Dendritic cell treated with granulocyte-macrophage colony-stimulating factor and Interleukin-4, amounts not matched to agents 40 ng/mL and 50 ng/mL, for 4 days (primary cell): Measurements from ENCODE around the gene EFCAB8.
"Not testable (repeated sequence)": the region's sequence is repeated elsewhere in the genome, so short reads cannot be mapped to it uniquely, and the experiment has no call there.

Experiments used
- H3K27ac Mint-ChIP-seq: one replicate; pipeline ENCODE4 v1.8.0; 2022; ENCODE audit warnings: mild to moderate bottlenecking, mixed read lengths
- H3K27me3 Mint-ChIP-seq: one replicate; pipeline ENCODE4 v1.8.0; 2022; ENCODE audit warnings: mild to moderate bottlenecking, mixed read lengths
- H3K36me3 Mint-ChIP-seq: one replicate; pipeline ENCODE4 v1.8.0; 2022; ENCODE audit warnings: low read depth, mixed read lengths
- H3K4me1 Mint-ChIP-seq: one replicate; pipeline ENCODE4 v1.8.0; 2022; ENCODE audit warnings: low read depth, mixed read lengths
- H3K4me3 Mint-ChIP-seq: one replicate; pipeline ENCODE4 v1.8.0; 2022; ENCODE audit warnings: mild to moderate bottlenecking, moderate library complexity, mixed read lengths
- H3K9me3 Mint-ChIP-seq: one replicate; pipeline ENCODE4 v1.8.0; 2022; ENCODE audit warnings: mixed read lengths
- intact Hi-C: fragments of 100-400 bp; cut with micrococcal nuclease; formaldehyde crosslinking; loops from one replicate; pipeline ENCODE4 v1.15.0; 2022

Gene EFCAB8

DNA sequence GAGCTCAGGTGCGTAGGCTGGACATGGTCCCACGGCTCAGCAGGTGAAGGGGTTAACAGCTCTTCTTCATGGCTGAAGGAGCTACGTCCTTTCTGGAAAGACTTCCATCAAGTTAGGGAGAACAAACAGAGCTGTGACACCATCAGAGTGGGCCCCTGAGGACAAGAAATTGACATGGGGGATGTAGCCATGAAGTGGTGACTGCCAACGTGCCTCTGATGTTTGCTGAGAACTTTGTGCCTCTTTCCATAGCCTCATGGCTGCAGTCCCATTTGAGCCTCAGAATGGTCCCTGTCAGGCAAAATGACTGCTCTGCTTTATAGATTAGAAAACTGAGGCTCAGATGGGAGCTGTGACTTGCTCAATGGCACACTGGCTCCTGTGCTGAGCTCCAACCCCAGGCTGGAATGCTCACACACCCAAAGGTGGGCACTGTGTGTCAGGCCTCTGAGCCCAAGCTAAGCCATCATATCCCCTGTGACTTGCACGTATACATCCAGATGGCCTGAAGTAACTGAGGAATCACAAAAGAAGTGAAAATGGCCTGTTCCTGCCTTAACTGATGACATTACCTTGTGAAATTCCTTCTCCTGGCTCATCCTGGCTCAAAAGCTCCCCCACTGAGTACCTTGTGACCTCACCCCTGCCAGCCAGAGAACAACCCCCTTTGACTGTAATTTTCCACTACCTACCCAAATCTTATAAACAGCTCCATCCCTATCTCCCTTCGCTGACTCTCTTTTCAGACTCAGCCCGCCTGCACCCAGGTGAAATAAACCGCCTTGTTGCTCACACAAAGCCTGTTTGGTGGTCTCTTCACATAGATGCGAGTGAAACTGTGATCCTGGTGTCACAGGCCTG lies 115.7 kb downstream of the EFCAB8 start:
- H3K27ac Mint-ChIP-seq, intact Hi-C loops, H3K4me1 Mint-ChIP-seq, H3K36me3 Mint-ChIP-seq, H3K27me3 Mint-ChIP-seq, H3K9me3 Mint-ChIP-seq, H3K4me3 Mint-ChIP-seq: not testable (repeated sequence)

DNA sequence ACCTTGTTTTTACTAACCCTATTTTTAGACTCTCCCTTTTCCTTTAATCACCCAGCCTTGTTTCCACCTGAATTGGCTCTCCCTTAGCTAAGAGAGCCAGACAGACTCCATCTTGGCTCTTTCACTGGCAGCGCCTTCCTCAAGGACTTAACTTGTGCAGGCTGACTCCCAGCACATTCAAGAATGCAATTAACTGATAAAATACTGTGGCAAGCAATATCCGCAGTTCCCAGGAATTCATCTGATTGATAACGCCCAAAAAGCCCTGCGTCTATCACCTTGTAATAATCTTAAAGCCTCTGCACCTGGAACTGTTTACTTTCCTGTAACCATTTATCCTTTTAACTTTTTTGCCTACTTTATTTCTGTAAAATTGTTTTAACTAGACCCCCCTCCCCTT lies 116.4 kb downstream of the EFCAB8 start:
- H3K27me3 Mint-ChIP-seq, H3K9me3 Mint-ChIP-seq, H3K4me3 Mint-ChIP-seq, H3K27ac Mint-ChIP-seq, H3K36me3 Mint-ChIP-seq, intact Hi-C loops, H3K4me1 Mint-ChIP-seq: not testable (repeated sequence)

DNA sequence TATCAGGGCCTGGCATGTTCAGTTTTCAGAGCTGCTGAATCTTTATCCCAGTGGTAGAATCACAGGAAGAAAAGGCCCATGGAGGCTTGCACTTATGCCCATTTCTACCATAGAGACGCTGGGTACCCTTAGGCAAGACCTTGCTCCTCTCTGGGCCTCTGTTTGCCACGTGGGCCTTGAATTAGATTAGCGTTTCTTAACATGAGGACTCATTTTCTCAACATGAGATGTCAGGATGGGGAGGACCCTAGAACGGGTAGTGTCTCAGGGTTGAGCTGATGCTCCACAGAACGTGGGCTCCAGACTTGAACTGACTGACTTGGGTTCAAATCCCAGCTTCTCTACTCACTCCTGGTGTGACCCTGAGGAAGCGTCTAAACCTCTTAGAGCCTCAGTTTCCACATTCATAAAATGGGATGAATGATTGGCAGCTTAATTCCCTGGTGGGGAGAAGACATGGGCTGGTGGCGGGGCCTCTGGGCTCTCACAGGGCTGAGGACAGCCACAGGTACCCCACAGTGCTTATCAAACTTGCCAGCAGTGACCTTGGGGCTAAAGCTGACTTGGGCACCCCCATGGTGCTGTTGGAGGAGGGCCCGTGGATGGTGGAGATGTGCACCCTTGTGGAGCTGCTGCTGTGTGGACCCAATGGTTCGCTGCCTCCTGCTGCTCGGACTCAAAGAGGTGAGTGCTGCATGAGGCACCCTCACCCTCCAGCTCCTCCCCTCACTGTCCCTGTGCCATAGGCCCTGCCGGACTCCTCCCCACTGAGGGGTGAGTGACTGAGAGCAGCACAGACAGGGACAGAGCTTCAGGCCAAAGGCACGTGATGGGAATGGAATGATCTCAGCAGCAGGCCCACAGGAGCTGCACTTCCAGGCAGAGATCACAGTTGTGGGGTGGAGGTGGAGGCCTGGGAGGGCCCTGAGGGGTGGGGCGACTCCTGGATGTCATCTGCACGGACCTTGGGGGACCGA lies 117.3 kb downstream of the EFCAB8 start:
- no peak overlapping the region for H3K27ac Mint-ChIP-seq
- intact Hi-C loops: no loop called here
- no peak overlapping the region for H3K4me3 Mint-ChIP-seq

GRCh38 chr20:32976746-32977145 lies 118.0 kb downstream of the EFCAB8 start:
- Mint-ChIP-seq H3K36me3 (no peaks in the 10 kb centered on the region), H3K27ac (no peak overlapping the region), H3K4me1 (no peaks in the 10 kb centered on the region), H3K4me3 (no peak overlapping the region), H3K27me3 (no peaks in the 10 kb centered on the region), H3K9me3 (no peaks in the 10 kb centered on the region)
- intact Hi-C loops: no loop called here

More for the DNA sequence above, 117.3 kb downstream of the EFCAB8 start:
- H3K9me3 Mint-ChIP-seq: no peaks in the 10 kb centered on the region
- no peaks in the 10 kb centered on the region for H3K36me3 Mint-ChIP-seq
- H3K27me3 Mint-ChIP-seq: no peaks in the 10 kb centered on the region
- H3K4me1 Mint-ChIP-seq: no peaks in the 10 kb centered on the region

DNA sequence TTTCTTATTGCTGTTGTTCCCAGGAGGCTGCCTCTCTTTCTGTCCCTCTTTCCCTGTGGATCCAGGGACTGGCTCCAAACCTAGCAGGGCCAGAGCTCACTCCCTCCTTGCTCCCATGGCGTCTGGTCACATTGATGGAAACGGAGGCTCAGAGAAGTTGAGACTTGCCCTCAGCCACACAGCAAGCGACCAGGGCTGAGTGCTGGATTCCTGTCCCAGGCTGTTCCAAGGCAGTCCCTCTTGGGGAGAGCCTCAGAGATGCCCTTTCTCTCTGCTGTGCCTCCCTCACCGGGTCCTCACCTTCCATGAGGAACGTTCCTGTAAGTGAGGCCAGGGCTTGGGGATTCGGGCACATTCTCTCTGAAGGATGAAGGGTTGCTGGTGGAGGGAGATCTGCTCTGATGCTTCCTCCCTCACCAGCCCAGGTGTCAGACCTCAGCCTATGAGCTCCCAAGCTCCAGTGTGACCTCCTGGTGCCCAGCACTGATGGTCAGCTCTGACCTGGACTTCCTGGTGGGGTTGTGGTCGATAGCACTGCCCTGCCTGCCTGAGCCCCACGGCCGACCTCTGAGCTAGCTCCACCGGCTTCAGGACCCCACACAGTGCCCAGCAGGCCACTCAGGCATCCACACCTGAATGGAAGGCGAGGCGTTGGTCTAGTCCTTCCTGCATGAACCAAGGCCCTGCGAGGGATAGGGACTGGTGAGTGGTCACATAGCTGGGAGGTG lies 118.7 kb downstream of the EFCAB8 start:
- intact Hi-C loops: no loop called here
- Mint-ChIP-seq H3K4me1 (no peaks in the 10 kb centered on the region), H3K9me3 (no peaks in the 10 kb centered on the region), H3K27ac (no peak overlapping the region), H3K27me3 (no peaks in the 10 kb centered on the region), H3K4me3 (no peak overlapping the region), H3K36me3 (no peaks in the 10 kb centered on the region)

GRCh38 chr20:32978009-32978335 lies 119.2 kb downstream of the EFCAB8 start:
- H3K4me3 Mint-ChIP-seq: no peak overlapping the region
- no peaks in the 10 kb centered on the region for H3K27me3 Mint-ChIP-seq
- no peaks in the 10 kb centered on the region for H3K36me3 Mint-ChIP-seq
- intact Hi-C loops: no loop called here
- H3K27ac Mint-ChIP-seq: no peak overlapping the region
- no peaks in the 10 kb centered on the region for H3K9me3 Mint-ChIP-seq
- no peaks in the 10 kb centered on the region for H3K4me1 Mint-ChIP-seq

DNA sequence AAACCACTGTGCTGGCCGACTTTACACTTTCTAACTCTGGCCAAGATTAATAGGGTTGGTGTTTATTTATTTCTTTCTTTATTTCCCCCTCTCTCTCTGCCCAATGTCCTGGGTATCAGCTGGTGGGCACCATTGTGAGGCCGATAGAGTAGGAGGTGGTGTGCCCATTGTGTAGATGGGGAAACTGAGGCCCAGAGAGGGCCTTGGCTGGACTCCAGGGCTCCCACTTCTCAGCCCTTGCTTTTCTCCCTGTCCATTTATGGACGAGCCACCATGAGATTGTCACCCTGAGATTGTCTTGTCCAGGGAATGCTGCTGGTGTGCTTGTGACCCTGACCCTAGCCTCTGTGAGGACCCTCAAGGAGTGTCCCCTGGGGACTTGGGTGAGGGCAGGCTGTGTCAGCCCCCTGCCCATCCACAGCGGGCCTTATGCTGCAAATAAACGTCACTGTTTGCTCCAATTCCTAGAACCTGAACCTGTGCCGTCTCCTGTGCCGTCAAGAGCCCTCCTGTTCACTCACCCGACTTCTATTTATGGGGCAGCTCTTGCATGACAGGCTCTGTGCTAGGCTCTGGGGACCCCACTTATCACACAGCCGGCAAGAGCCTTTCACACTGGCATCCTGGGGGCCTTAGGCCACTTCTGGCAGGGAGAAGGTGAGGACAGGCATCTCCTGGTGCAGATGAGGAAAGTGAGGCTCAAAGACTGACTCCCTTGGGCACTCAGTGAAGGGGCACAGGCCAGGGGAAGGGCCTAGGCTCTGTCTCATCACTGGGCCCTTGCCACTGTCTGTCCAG lies 120.7 kb downstream of the EFCAB8 start:
- H3K27me3 Mint-ChIP-seq: no peaks in the 10 kb centered on the region
- H3K36me3 Mint-ChIP-seq: no peaks in the 10 kb centered on the region
- no peak overlapping the region for H3K4me3 Mint-ChIP-seq
- no peaks in the 10 kb centered on the region for H3K9me3 Mint-ChIP-seq
- no peaks in the 10 kb centered on the region for H3K4me1 Mint-ChIP-seq
- intact Hi-C loops: no loop called here
- H3K27ac Mint-ChIP-seq: no peak overlapping the region

DNA sequence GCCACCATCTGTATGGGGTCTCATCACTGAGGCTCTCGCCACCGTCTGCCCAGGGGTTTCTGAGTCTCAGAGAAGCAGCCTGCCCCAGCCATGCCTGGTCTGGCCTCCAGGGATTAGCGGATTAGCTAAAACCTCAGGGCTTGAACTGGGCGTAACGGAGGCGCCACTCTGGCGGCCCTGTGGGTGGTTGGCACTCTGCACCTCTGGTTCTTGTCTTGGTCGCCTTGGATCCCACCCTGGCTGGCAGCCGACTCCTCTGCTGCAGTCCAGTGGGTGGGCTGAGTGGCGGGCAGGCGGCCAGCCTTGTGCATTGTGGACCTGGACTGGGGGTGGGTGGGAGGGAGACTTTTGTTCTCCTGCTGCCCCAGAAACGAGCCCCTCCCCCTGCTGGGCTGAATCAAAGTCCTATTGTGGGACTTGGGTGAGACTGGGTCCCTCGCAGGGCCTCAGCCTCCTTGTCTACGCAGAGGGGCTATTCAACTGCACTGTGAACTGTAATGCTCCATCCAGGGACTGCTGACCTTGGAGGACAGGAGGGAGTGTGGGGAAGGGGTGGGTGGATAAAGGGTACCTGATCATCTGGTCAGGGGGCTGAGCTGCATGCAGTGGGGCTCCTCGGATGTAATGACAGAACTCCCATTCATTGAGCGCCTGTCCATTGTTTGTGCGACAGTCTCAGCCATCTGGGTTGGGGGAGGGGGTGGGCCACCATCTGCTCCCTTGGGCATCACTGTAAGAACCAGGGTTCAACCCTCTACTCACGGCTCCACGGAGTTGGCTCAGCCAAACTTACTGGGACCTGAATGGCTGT lies 121.6 kb downstream of the EFCAB8 start:
- Mint-ChIP-seq H3K36me3 (no peaks in the 10 kb centered on the region), H3K27me3 (no peaks in the 10 kb centered on the region), H3K9me3 (no peaks in the 10 kb centered on the region), H3K4me1 (no peaks in the 10 kb centered on the region), H3K27ac (no peak overlapping the region), H3K4me3 (no peak overlapping the region)
- intact Hi-C loops: no loop called here

- H3K9me3 Mint-ChIP-seq: no peaks in the 10 kb centered on the region
- H3K27me3 Mint-ChIP-seq: no peaks in the 10 kb centered on the region
- no peak overlapping the region for H3K4me3 Mint-ChIP-seq
- no peak overlapping the region for H3K27ac Mint-ChIP-seq
- H3K4me1 Mint-ChIP-seq: no peaks in the 10 kb centered on the region
- intact Hi-C loops: no loop called here
- no peaks in the 10 kb centered on the region for H3K36me3 Mint-ChIP-seq
These were observed 122.3 kb downstream of the EFCAB8 start for GRCh38 chr20:32980990-32981389.

DNA sequence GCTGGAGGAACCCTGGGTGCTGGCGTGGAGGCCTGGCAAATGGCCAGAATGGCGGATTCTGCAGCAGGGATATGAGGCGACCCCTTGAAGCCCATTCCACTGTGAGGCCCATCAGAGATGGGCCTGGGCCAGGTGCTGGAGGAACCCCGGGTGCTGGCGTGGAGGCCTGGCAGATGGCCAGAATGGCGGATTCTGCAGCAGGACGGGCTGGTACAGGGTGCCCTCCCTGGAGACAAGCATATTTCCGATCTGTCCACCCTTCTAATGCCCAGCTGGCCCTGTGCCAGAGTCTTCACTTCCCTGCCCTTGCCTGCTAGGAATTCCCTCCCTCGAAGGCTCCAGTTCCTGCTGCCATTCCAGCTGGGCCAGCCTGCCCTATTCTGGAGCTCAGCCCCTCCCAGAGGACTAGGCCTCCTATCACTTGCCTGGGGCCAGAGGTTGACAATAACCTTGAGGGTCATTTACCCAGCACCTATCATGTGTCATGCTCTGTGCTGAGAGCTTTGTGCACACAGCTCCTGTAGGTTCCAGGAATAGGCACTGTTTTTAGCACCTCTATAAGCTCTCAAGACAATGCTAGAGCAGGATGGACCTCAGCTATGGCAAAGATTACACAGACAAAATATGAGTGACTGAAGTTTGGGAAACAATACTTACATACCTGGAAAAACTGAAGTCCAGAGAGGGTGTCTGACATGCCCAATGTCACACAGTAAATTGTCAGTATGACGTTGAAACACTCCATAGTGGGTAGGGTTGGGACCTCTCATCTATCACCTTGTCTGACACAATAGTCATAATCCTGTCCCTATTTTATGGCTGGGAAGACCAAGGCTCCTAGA lies 124.1 kb downstream of the EFCAB8 start:
- H3K36me3 Mint-ChIP-seq: no peaks in the 10 kb centered on the region
- intact Hi-C loops: no loop called here
- H3K27me3 Mint-ChIP-seq: no peaks in the 10 kb centered on the region
- no peaks in the 10 kb centered on the region for H3K4me1 Mint-ChIP-seq
- no peak overlapping the region for H3K4me3 Mint-ChIP-seq
- H3K27ac Mint-ChIP-seq: no peak overlapping the region
- H3K9me3 Mint-ChIP-seq: no peaks in the 10 kb centered on the region

DNA sequence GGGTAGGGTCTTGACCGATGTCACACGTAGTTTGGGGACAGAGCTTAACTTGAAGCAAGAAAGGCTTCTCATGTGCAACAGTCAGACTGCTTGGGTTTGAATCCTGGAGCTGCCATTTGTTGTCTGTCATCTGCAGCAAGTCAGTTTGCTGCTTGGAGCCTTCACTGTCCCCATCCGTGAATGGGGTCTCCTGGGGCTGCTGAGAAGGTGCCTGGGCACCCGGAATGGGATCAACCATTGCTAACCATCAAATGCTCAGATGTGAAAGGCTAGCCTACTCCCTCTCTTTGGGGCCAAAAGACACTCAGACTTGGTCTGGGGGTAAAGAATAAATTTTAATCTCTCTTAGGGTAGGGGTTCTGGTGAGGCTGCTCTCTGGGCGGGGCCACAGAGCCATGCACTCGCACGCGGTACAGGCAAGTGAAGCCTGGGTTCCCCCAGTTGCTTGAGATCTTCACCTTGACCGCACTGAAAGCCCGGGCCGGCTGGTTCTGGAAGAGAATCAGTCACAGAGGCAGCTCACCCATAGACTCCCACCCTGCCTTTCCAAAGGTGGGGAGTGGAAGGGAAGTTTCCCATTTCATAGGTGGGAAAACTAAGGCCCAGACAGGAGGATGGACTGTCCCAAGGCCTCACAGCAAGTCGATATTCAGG lies 124.9 kb downstream of the EFCAB8 start:
- Mint-ChIP-seq H3K36me3 (no peaks in the 10 kb centered on the region), H3K9me3 (no peaks in the 10 kb centered on the region), H3K4me3 (no peak overlapping the region), H3K27ac (no peak overlapping the region), H3K27me3 (no peaks in the 10 kb centered on the region), H3K4me1 (no peaks in the 10 kb centered on the region)
- intact Hi-C loops: no loop called here

DNA sequence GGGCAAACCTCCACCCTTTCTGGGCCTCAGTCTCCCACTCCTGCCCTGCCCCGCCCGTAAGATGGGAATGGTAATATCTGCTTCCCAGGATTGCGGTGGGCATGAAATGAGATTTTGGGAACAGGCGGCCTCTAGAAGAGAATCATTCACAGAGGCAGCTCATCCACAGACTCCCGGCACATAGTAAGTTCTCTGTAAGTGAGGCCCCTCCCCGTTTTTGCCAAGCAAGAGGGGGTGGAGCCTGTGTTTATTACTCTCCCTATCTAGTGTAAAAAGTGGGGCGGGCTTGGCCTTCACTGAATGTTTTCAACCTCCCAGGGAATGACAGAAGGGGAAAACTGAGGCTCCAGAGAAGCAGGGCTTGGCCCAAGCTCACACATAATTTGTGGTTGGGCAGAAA lies 125.5 kb downstream of the EFCAB8 start:
- no peaks in the 10 kb centered on the region for H3K36me3 Mint-ChIP-seq
- H3K27me3 Mint-ChIP-seq: no peaks in the 10 kb centered on the region
- intact Hi-C loops: no loop called here
- H3K4me3 Mint-ChIP-seq: no peak overlapping the region
- no peaks in the 10 kb centered on the region for H3K9me3 Mint-ChIP-seq
- no peaks in the 10 kb centered on the region for H3K4me1 Mint-ChIP-seq
- no peak overlapping the region for H3K27ac Mint-ChIP-seq
